Testis (tissue), 2 donors: Measurements from ENCODE around the gene SEMA5A.

Source experiments
- POLR2A ChIP-seq: fragments of 450-650 bp; IDR thresholded peaks from one replicate; pipeline ENCODE4 v1.6.1; 2017; ENCODE audit warnings: antibody characterized with exemption, mild to moderate bottlenecking, moderate library complexity
- TF ChIP-seq, protein P1 (sequence below), 3 experiments: fragments of 450-650 bp in 2 of 3; fragments of 200-600 bp in 1 of 3; sonication (generic) in 1 of 3; IDR thresholded peaks; one replicate each; pipeline ENCODE4 v1.5.1; 2016 to 2019; ENCODE audit warnings: antibody characterized with exemption in 3 of 3, mild to moderate bottlenecking in 2 of 3, moderate library complexity in 1 of 3

- TF ChIP-seq, protein P1, sequence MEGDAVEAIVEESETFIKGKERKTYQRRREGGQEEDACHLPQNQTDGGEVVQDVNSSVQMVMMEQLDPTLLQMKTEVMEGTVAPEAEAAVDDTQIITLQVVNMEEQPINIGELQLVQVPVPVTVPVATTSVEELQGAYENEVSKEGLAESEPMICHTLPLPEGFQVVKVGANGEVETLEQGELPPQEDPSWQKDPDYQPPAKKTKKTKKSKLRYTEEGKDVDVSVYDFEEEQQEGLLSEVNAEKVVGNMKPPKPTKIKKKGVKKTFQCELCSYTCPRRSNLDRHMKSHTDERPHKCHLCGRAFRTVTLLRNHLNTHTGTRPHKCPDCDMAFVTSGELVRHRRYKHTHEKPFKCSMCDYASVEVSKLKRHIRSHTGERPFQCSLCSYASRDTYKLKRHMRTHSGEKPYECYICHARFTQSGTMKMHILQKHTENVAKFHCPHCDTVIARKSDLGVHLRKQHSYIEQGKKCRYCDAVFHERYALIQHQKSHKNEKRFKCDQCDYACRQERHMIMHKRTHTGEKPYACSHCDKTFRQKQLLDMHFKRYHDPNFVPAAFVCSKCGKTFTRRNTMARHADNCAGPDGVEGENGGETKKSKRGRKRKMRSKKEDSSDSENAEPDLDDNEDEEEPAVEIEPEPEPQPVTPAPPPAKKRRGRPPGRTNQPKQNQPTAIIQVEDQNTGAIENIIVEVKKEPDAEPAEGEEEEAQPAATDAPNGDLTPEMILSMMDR (IDR thresholded peaks at IDR 0.05), result no peak
- no peak for TF ChIP-seq POLR2A
Observed at GRCh38 chr5:9451037-9451436, 94.8 kb downstream of the SEMA5A start.
